OCI-LY1 (cell line): ENCODE measurements around the gene RAPGEF4.

Source experiments
- H2AFZ ChIP-seq: fragments of 200-600 bp; sonication (generic), shearing (Covaris generic); 2 replicates; pipeline ENCODE4 v1.6.0; 2014; ENCODE audit warnings: antibody characterized with exemption, mild to moderate bottlenecking, low read length
- H3F3A ChIP-seq: fragments of 200-600 bp; sonication (generic), shearing (Covaris generic); 2 replicates; pipeline ENCODE4 v1.6.0; 2014; ENCODE audit warnings: mild to moderate bottlenecking, antibody characterized with exemption, low read length, moderate library complexity; ENCODE audit not compliant: insufficient read depth
- H3K27ac ChIP-seq: fragments of 200-600 bp; sonication (generic); 2 replicates; pipeline ENCODE4 v1.5.1; 2014; ENCODE audit warnings: low read length, mixed run types, mild to moderate bottlenecking, low read depth; ENCODE audit not compliant: poor library complexity, severe bottlenecking
- H3K27me3 ChIP-seq: fragments of 200-600 bp; sonication (generic); 2 replicates; pipeline ENCODE4 v1.6.0; 2014; ENCODE audit warnings: antibody characterized with exemption, mild to moderate bottlenecking, low read length, moderate library complexity; ENCODE audit not compliant: insufficient read depth
- H3K36me3 ChIP-seq: fragments of 200-600 bp; sonication (generic); 2 replicates; pipeline ENCODE4 v1.6.1; 2014; ENCODE audit warnings: mild to moderate bottlenecking, antibody characterized with exemption, low read length, moderate library complexity, mixed read lengths; ENCODE audit not compliant: insufficient read depth
- H3K4me1 ChIP-seq: fragments of 200-600 bp; sonication (generic); 2 replicates; pipeline ENCODE4 v1.5.1; 2014; ENCODE audit warnings: mild to moderate bottlenecking, low read length, moderate library complexity; ENCODE audit not compliant: insufficient read depth, severe bottlenecking
- H3K4me2 ChIP-seq: fragments of 200-600 bp; sonication (generic), shearing (Covaris generic); 2 replicates; pipeline ENCODE4 v1.6.1; 2014; ENCODE audit warnings: low read length
- H3K4me3 ChIP-seq: fragments of 200-600 bp; sonication (generic); 2 replicates; pipeline ENCODE4 v1.5.1; 2014; ENCODE audit warnings: low read length, low read depth, mild to moderate bottlenecking, mixed read lengths; ENCODE audit not compliant: poor library complexity, severe bottlenecking
- H3K79me2 ChIP-seq: fragments of 200-600 bp; shearing (Covaris generic); 2 replicates; pipeline ENCODE4 v1.6.1; 2016; ENCODE audit warnings: mixed run types, low read length, mixed read lengths; ENCODE audit not compliant: insufficient read depth
- H3K9ac ChIP-seq: fragments of 200-600 bp; sonication (generic), shearing (Covaris generic); 2 replicates; pipeline ENCODE4 v1.6.1; 2014; ENCODE audit warnings: mild to moderate bottlenecking, low read length, mixed read lengths
- H3K9me2 ChIP-seq: fragments of 200-600 bp; sonication (generic), shearing (Covaris generic); 2 replicates; pipeline ENCODE4 v1.6.1; 2014; ENCODE audit warnings: low read depth, mild to moderate bottlenecking, low read length, mixed read lengths
- H3K9me3 ChIP-seq: fragments of 200-600 bp; shearing (Covaris generic); 2 replicates; pipeline ENCODE4 v1.6.1; 2014; ENCODE audit warnings: low read length, mixed read lengths
- H4K20me1 ChIP-seq: fragments of 200-600 bp; sonication (generic), shearing (Covaris generic); 2 replicates; pipeline ENCODE4 v1.6.0; 2016; ENCODE audit warnings: mild to moderate bottlenecking, low read length; ENCODE audit not compliant: insufficient read depth
- EZH2 ChIP-seq: fragments of 200-600 bp; sonication (generic), shearing (Covaris generic); IDR thresholded peaks from 2 replicates; pipeline ENCODE4 v1.8.0; 2017; ENCODE audit warnings: borderline replicate concordance, mixed run types, mild to moderate bottlenecking, antibody characterized with exemption, low read length, moderate library complexity, mixed read lengths
- TF ChIP-seq, protein P1 (sequence below): fragments of 200-600 bp; sonication (generic), shearing (Covaris generic); IDR thresholded peaks from 2 replicates; pipeline ENCODE4 v1.5.1; 2017; ENCODE audit warnings: mild to moderate bottlenecking, antibody characterized with exemption, low read length, moderate library complexity, mixed read lengths

Gene RAPGEF4

DNA sequence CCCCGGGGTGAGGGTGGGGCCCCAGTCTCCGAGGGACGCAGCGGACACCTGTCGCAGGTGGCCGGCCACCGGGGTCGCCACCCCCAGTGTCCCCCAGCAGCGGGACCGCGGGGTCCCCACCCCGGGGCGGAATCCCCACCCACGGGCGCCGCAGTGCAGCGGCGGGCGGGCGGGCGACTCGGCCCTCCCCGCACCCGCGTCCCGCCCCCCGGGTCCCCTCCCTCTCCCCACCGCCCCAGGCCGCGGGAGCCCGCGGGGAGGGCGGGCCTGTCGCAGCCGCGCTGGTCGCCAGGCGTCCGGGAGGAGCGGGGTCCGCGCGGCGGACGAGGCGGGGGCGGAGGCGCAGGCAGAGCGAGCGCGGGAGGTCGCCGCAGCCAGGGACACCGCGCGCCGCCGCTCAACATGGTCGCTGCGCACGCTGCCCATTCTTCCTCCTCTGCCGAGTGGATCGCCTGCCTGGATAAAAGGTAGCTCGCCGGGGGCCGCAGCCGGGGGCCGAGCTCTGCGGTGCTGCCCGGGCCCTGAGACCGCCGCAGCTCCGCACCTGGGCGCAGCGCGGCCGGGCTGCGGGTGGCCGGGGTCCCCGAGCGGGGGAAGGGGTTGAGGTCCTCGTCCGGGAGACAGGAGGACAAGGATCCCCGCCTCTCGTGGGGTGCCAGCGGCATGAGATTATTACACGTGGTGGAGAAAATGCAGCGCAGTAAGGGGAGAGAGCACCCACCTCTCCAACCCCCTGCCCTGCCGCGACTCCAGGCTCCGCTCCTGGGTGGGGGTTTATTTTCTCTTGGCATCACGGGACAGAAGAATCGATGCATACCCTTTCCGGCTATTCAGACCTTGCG lies at the start of gene RAPGEF4:
TSS of gene RAPGEF4 (plus strand) at position 264 of the 842 bp plus-strand sequence. CDS start at position 403, 139 bp downstream.
- H4K20me1 ChIP-seq: no peaks in the 10 kb centered on the region
- no peak within 1 kb of the TSS for H3K27ac ChIP-seq
- H3K9ac ChIP-seq: no peak within 1 kb of the TSS
- H3K79me2 ChIP-seq: no peaks in the 10 kb centered on the region
- H3F3A ChIP-seq: no peaks in the 10 kb centered on the region
- no peaks in the 10 kb centered on the region for H3K9me3 ChIP-seq
- H3K9me2 ChIP-seq: no peaks in the 10 kb centered on the region
- no peaks in the 10 kb centered on the region for H3K36me3 ChIP-seq
- TF ChIP-seq, protein P1, sequence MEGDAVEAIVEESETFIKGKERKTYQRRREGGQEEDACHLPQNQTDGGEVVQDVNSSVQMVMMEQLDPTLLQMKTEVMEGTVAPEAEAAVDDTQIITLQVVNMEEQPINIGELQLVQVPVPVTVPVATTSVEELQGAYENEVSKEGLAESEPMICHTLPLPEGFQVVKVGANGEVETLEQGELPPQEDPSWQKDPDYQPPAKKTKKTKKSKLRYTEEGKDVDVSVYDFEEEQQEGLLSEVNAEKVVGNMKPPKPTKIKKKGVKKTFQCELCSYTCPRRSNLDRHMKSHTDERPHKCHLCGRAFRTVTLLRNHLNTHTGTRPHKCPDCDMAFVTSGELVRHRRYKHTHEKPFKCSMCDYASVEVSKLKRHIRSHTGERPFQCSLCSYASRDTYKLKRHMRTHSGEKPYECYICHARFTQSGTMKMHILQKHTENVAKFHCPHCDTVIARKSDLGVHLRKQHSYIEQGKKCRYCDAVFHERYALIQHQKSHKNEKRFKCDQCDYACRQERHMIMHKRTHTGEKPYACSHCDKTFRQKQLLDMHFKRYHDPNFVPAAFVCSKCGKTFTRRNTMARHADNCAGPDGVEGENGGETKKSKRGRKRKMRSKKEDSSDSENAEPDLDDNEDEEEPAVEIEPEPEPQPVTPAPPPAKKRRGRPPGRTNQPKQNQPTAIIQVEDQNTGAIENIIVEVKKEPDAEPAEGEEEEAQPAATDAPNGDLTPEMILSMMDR: no peak
- no peak for TF ChIP-seq EZH2
- no peaks in the 10 kb centered on the region for H3K4me1 ChIP-seq
- no peak within 1 kb of the TSS for H2AFZ ChIP-seq
- no peaks in the 10 kb centered on the region for H3K27me3 ChIP-seq
- no peak within 1 kb of the TSS for H3K4me3 ChIP-seq
- H3K4me2 ChIP-seq: no peak within 1 kb of the TSS

DNA sequence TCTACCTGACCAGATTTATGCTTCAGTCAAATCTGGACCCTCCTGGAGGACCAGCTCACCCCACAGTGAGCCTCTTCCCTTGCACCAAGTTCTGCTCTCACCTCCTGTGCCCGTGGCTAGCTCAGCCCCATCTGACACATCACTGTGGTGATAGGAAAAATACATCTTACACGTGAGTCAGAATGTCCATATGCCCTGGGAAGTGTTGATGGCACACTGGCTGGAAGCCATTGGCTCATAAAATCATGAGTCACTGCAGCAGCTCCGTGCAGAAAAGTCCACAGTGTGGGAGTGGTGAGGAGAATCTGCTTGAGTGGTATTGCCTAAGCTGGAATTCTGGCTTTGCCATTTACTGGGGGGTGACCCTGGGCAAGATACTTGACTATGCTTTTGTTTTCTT lies 42.6 kb upstream of the RAPGEF4 start:
- no peak overlapping the region for H3K9ac ChIP-seq
- H3K79me2 ChIP-seq: no peaks in the 10 kb centered on the region
- H3K4me3 ChIP-seq: no peak overlapping the region
- H4K20me1 ChIP-seq: no peaks in the 10 kb centered on the region
- no peaks in the 10 kb centered on the region for H3K4me1 ChIP-seq
- no peaks in the 10 kb centered on the region for H3K9me3 ChIP-seq
- TF ChIP-seq EZH2: no peak
- TF ChIP-seq, protein P1: no peak
- H3K9me2 ChIP-seq: no peaks in the 10 kb centered on the region
- no peaks in the 10 kb centered on the region for H3K36me3 ChIP-seq
- H3K27ac ChIP-seq: no peak overlapping the region
- H3K27me3 ChIP-seq: no peaks in the 10 kb centered on the region
- no peaks in the 10 kb centered on the region for H3F3A ChIP-seq
- H2AFZ ChIP-seq: no peak overlapping the region
- H3K4me2 ChIP-seq: no peak overlapping the region

DNA sequence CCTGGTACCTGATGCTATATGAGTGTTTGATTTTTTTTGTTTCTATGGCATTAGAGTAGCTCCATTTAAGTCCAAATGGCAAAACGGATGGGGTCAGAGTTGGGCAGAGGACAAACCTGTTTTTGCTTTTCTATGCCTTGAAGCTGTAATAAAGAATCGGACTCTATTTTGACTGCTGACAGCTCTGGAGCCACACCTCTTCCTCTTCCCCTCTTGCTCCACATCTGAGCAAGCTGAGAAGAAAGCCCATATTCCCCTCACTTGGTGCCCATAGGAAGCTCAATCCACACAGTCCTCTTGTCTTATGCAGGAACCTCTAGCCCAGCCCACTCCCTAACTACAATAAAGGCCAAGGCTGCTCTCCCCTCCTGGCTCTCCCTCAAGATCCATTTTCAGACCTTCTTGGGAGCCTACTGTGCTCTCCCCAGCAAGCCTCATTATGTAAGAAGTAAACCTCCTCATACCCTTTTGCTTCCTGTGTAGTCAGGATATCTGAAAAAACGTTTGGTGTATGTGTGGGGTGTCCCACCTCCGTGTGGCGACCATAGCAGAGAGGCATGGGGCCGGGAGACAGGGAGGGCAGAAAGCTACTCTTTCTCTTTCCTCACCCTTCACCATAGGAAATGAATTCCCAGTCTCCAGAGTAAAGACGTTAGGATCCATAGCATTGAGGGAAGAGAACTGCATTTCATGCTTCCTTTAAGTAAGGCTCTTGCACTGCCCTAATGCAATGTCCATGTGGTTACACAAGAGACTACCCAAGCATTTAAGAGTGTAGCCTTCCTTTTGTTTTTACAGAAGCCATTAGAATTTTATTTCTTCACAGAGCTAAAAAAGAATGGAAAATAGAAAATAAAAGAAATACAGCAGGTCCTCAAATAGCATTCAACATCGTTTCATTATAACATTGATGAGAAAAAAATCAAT lies 41.9 kb upstream of the RAPGEF4 start:
- no peaks in the 10 kb centered on the region for H3K9me3 ChIP-seq
- H3K9ac ChIP-seq: no peak overlapping the region
- no peaks in the 10 kb centered on the region for H3K79me2 ChIP-seq
- H3K4me3 ChIP-seq: no peak overlapping the region
- H3K4me1 ChIP-seq: no peaks in the 10 kb centered on the region
- H3K27ac ChIP-seq: no peak overlapping the region
- H3K4me2 ChIP-seq: no peak overlapping the region
- no peaks in the 10 kb centered on the region for H3F3A ChIP-seq
- TF ChIP-seq, protein P1: no peak
- TF ChIP-seq EZH2: no peak
- H3K27me3 ChIP-seq: no peaks in the 10 kb centered on the region
- no peaks in the 10 kb centered on the region for H3K9me2 ChIP-seq
- no peak overlapping the region for H2AFZ ChIP-seq
- H3K36me3 ChIP-seq: no peaks in the 10 kb centered on the region
- H4K20me1 ChIP-seq: no peaks in the 10 kb centered on the region
